Ectodermal cell (in vitro differentiated cells): ENCODE measurements around the gene TCEA2.

Experiments
- H3K27ac ChIP-seq: 2 replicates; pipeline ENCODE4 v1.7.0; 2013; ENCODE audit warnings: mild to moderate bottlenecking, low read depth, low read length; ENCODE audit not compliant: insufficient read depth, poor library complexity, severe bottlenecking
- H3K27me3 ChIP-seq: 2 replicates; pipeline ENCODE4 v1.7.0; 2013; ENCODE audit warnings: mild to moderate bottlenecking, low read length; ENCODE audit not compliant: insufficient read depth, control insufficient read depth, poor library complexity, severe bottlenecking
- H3K36me3 ChIP-seq: one replicate; pipeline ENCODE4 v1.7.0; 2013; ENCODE audit warnings: low read length; ENCODE audit not compliant: control insufficient read depth, insufficient read depth
- H3K4me1 ChIP-seq: one replicate; pipeline ENCODE4 v1.7.0; 2013; ENCODE audit warnings: low read length; ENCODE audit not compliant: control insufficient read depth, insufficient read depth
- H3K4me3 ChIP-seq: 2 replicates; pipeline ENCODE4 v1.7.0; 2013; ENCODE audit warnings: low read depth, low read length, control low read depth; ENCODE audit not compliant: insufficient read depth
- H3K9me3 ChIP-seq: 2 replicates; pipeline ENCODE4 v1.7.0; 2013; ENCODE audit warnings: mild to moderate bottlenecking, low read length, moderate library complexity; ENCODE audit not compliant: control insufficient read depth
- WGBS, 2 experiments: methylation state at CpG; one replicate each; pipeline ENCODE4 v1.1.7; 2013; ENCODE audit warnings: missing lambda C conversion rate in 2 of 2; 5-methylcytosine and 5-hydroxymethylcytosine counted together

The TCEA2 gene

DNA sequence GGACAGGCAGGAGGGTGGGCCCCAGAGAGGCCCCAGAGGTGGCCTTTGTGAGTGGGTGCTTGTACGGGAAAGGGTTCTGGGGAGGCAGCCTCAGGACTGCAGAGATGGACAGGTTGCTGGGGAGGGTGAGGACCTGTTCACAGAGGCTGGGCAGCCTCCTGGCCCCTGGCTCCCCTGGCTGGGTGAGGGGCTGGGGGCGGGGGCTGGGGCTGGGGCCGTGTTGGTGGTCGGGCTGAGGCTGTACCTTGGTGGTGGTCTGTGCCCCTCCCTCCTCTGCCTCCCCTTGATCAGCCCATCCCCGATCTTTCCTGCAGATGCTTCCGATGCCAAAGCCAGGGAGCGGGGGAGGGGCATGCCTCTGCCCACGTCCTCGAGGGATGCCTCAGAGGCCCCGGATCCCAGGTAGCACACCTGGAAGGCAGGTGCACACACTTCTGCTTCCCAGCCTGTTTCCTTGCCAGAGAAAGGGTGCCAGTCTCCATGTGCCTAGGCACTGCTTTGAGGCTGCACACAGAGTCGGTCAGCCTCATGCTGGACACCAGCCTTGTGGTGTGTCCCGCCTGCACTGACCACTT is 4.8 kb downstream of the TCEA2 start:
- Histone ChIP-seq H3K4me3 (no peak overlapping the region), H3K9me3 (no peaks in the 10 kb centered on the region), H3K27ac (no peak overlapping the region), H3K27me3 (peaks cover 4% of the 10 kb centered on the region), H3K4me1 (peaks cover 7% of the 10 kb centered on the region), H3K36me3 (no peaks in the 10 kb centered on the region)
- 85 to 86% methylated on average over 12 of the region's 12 CpGs for WGBS, 2 experiments

DNA sequence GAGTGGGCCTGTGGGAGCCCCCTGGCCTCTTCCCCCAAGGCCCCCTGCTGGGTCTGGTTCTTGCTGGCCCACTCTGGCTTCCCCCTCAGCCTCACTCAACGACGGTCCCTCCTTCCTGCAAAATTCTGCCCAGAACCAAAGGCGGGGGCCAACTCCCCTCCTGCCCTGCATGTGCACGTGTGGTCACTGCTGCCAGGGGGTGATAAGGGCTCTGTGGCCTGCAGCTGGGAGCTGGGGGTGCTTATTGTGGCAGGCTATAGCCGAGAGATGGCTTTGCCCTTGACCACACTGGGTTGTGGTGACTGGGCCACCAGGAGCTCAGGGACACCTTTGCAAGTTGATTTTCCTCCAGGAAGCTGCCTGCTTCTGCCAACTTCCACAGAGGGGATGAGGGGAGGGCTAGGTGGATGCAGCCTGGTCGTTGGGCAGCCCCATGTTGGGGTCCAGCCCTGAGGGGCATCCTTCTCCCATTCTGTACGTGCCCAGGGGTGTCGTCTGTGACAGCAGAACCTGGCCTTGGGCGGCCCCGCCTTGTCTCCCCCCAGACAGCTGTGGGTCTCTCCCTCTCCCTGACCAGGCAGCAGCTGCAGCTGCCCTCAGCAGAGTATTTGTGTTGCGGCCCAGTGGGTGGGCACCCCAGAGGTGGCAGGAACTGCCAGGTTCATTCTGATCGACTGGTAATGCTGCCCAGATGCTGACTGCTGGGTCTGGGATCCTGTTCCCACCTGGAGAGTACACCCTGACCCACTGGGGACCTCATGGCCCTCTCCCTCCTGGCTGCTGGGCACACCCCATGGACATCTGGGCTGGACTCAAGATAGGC is 5.6 kb downstream of the TCEA2 start:
- H3K27me3 ChIP-seq: peaks cover 2% of the 10 kb centered on the region
- WGBS, 2 experiments: 86 to 88% methylated on average over 12 of the region's 12 CpGs
- H3K36me3 ChIP-seq: no peaks in the 10 kb centered on the region
- H3K4me1 ChIP-seq: peaks cover 7% of the 10 kb centered on the region
- H3K4me3 ChIP-seq: no peak overlapping the region
- H3K27ac ChIP-seq: no peak overlapping the region
- H3K9me3 ChIP-seq: no peaks in the 10 kb centered on the region

DNA sequence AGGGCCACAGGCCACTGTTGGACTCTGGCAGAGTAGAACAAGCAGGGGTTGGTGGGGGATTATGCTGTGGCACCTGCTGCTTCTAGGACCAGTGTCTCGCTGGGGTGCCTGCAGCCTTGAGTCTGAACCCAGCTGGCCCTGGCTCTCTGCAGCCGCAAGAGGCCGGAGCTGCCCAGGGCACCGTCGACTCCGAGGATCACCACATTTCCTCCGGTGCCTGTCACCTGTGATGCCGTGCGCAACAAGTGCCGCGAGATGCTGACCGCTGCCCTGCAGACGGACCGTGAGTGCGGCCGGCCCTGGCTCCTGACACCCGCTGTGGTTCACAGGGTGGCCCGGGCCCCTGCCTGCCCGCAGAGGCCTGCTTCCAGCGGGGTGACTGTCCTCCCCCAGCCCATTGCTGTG is 6.2 kb downstream of the TCEA2 start:
- 93% methylated on average over 20 of the region's 20 CpGs for WGBS, 2 experiments
- Histone ChIP-seq H3K27ac (no peak overlapping the region), H3K9me3 (no peaks in the 10 kb centered on the region), H3K27me3 (no peaks in the 10 kb centered on the region), H3K36me3 (no peaks in the 10 kb centered on the region), H3K4me1 (peaks cover 2% of the 10 kb centered on the region), H3K4me3 (no peak overlapping the region)

DNA sequence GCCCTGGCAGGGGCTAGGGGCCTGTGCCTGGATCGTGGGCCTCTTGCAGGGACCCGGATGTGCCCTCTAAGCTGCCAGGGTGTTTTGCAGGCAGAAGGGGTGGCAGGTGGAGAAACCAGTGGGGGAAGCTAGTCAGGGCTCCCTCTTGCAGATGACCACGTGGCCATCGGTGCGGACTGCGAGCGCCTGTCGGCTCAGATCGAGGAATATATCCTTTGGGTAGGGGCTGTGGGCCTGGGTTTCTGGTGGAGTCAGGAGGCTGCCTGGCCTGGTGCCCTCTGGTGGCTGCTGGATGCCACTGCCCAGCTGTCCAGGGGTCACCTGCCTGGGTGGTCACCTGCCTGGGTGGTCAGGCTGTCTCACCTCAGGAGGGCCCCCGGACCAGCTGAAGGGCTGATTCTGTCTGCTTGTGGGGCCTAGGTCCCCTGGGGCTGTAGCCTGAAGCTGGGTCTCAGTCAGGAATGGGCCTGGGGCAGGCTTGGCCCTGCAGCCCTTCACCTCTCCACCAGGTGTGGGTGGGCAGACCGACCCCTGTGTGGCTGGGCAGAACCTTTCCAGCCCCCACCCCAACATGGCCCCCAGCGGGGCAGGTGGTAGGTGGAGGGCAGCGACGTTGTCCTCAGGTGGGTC is 6.7 kb downstream of the TCEA2 start:
- Histone ChIP-seq H3K4me3 (no peak overlapping the region), H3K9me3 (no peaks in the 10 kb centered on the region), H3K27me3 (no peaks in the 10 kb centered on the region), H3K27ac (no peak overlapping the region), H3K36me3 (no peaks in the 10 kb centered on the region), H3K4me1 (no peaks in the 10 kb centered on the region)
- 67 to 68% methylated on average over 14 of the region's 14 CpGs for WGBS, 2 experiments

DNA sequence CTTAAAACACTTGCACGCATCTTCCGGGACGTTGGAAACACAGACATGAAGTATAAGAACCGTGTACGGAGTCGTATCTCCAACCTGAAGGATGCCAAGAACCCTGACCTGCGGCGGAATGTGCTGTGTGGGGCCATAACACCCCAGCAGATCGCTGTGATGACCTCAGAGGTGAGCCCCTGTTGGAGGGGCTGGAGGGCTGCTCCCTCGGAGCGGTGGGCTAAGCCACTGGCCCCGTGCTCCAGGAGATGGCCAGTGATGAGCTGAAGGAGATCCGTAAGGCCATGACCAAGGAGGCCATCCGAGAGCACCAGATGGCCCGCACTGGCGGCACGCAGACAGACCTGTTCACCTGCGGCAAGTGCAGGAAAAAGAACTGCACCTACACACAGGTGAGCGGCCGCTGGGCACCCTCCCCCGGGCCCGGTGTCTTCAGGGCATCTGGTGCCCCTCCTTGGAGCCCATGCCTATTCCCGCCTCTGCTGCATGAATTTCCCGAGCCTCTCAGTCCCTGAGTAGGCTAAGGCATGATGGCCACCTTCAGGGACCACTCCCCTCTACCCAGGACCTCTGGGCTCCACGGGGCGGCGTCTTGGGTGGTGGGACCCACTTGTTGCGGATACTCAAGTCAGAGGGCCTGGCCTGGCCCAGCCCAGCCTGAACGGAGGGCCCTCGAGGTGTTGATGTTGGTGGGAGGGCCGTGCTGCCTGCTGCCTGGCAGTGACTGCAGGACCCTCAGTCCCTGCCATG is 7.4 kb downstream of the TCEA2 start:
- H3K36me3 ChIP-seq: no peaks in the 10 kb centered on the region
- 95 to 96% methylated on average over 31 of the region's 31 CpGs for WGBS, 2 experiments
- no peaks in the 10 kb centered on the region for H3K4me1 ChIP-seq
- H3K4me3 ChIP-seq: no peak overlapping the region
- no peak overlapping the region for H3K27ac ChIP-seq
- no peaks in the 10 kb centered on the region for H3K9me3 ChIP-seq
- H3K27me3 ChIP-seq: no peaks in the 10 kb centered on the region

DNA sequence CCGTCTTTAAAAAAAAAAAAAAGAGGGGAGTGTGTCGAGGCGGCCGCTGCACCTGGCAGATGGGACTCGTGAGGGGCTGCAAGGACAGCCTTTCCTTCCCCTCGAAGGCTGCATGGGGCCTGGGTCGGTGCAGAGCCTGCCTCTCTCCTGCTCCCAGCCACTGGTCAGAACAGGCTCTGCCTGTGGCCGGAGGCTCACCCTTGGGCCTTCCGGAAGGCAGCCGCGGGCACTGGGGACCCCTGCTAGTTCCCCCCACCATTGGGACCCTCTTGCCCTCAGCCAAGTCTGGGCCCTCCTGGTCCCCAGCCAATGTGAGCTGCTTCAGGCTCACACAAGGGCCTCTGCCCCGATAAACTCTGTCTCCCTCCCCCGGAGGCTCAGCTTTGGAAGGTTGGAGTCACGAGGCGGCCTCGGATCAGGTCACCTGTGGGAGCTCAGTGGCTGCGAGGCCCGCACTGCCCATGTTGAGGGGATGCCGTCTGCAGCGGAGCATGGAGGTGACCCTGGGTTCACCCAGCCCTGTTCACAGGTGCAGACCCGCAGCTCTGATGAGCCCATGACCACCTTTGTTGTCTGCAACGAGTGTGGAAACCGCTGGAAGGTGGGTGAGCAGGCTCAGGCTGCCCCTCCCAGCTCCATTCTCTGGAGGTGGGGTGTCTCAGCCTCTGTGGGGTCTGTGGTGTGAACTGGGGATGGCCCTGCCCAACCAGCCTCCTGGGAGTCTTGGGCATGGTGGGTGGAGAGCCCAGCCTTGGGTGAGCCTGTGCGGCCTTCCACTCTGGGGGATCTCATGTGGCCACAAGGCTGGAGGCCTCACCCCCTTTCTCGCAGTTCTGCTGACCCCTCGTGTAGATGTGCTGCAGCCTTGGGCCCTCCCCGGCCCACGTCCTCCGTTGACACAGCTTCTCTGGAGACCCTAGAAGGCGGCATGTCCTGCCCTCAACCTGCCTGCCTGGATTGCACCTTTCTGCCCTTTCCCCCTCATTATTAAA is 8.6 kb downstream of the TCEA2 start:
- no peak overlapping the region for H3K27ac ChIP-seq
- WGBS, 2 experiments: 93 to 95% methylated on average over 30 of the region's 30 CpGs
- H3K9me3 ChIP-seq: no peaks in the 10 kb centered on the region
- no peaks in the 10 kb centered on the region for H3K27me3 ChIP-seq
- no peaks in the 10 kb centered on the region for H3K36me3 ChIP-seq
- H3K4me3 ChIP-seq: no peak overlapping the region
- no peaks in the 10 kb centered on the region for H3K4me1 ChIP-seq

DNA sequence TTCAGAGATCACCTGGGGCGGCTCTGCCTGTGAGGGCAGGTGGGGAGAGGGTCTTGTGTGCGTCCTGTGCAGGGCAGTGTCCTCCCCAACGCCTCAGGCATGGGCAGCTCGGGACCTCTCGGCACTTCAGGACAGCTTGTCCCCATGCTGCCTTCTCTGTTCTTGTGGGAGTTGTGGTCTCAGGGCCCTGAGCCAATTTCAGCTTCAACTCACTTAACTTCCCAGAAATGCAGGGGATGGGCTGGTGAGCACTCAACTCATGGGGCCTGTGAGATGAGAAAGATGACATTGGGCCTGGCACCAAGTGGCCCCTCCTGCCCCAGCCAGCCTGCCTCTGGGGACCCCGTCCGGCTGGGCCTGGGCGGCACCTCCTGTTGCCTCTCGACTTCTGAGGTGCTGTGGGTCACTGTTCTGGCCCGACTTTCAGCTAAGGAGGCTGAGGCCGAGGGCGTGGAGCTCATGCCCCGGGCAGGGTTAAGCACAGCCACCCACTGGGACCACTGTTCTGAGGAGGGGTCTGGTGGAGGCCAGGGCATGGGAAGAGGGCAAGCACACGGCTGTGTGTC is 9.6 kb downstream of the TCEA2 start:
- H3K9me3 ChIP-seq: no peaks in the 10 kb centered on the region
- H3K4me1 ChIP-seq: no peaks in the 10 kb centered on the region
- 92 to 94% methylated on average over 14 of the region's 14 CpGs for WGBS, 2 experiments
- no peak overlapping the region for H3K4me3 ChIP-seq
- H3K36me3 ChIP-seq: no peaks in the 10 kb centered on the region
- H3K27ac ChIP-seq: no peak overlapping the region
- no peaks in the 10 kb centered on the region for H3K27me3 ChIP-seq

DNA sequence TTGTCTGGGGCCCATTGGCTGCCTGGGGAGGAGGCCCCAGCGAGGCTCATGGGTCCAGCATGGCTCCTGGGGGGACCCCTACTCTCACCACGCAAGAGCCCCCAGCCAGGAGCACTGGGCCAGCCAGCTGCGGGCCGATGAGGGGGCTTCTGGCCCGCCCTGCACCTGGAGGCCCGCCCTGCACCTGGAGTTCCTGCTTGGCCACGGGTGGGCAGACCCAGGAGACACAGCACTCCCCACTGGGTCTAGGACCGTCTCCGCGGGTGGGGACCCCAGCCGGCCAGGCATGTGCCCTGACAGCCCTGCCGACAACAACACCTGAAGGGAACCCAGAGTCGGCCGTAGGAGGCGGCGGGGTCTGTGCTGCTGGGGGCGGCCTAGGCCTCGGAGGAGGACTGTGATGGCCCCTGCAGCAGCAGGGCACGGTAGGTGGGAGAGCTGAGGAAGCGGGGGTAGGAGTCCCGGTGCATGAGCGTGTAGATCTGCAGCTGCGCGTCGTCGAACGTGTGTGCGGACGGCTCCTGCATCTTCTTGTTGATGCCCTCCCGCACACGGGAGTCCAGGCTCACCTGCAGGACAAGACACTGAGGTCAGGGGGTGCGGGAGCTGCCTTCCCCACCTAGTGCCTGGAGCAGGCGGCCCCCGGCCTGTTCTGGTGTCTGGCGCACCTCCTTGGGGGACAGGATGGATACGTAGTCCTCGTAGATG is 10.6 kb downstream of the TCEA2 start:
- Histone ChIP-seq H3K27me3 (no peaks in the 10 kb centered on the region), H3K27ac (no peak overlapping the region), H3K4me3 (no peak overlapping the region), H3K4me1 (peaks cover 9% of the 10 kb centered on the region), H3K36me3 (no peaks in the 10 kb centered on the region), H3K9me3 (no peaks in the 10 kb centered on the region)
- WGBS, 2 experiments: 93 to 94% methylated on average over 37 of the region's 37 CpGs
